Erythroblast (primary cell): ENCODE results near the gene TOR4A.

ENCODE experiments used
- GATA1 ChIP-seq: IDR thresholded peaks from 2 replicates; pipeline ENCODE4 v1.6.1; 2011; ENCODE audit warnings: low read depth, mild to moderate bottlenecking, control low read depth, low read length, moderate library complexity
- POLR2A ChIP-seq: IDR thresholded peaks from 2 replicates; pipeline ENCODE4 v1.6.1; 2011; ENCODE audit warnings: mild to moderate bottlenecking, low read length

DNA sequence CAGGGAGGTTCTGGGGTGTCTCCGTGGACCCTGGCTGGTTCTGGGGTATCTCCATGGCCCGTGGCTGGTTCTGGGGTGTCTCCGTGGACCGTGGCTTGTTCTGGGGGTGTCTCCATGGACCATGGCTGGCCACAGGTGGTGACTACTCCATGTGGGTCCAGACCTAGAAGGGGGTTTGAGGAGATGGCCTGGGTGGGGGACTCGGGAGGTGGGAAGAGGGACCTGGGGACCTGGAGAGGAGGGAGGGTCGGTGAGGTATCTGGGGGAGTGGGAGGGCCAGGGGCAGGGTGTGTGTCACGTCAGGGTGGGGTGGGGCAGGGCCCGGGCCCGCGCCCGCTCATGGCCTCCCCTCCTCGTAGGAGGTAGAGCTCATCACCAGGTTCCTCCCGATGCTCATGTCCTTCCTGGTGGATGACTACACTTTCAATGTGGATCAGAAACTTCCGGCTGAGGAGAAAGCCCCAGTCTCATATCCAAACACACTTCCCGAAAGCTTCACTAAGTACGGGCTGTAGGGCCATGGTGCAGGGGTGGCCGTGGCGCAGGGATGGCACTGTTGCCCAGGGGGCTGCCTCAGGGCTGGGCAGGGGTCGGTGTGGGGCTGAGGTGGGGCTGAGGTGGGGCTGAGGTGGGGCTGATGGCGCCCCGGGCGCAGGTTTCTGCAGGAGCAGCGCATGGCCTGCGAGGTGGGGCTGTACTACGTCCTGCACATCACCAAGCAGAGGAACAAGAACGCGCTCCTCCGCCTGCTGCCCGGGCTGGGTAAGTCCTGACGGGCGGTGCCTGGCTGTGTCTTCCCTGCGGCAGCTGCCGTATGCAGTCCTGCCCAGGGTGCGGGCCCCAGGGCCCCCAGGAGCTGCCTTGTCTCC lies 10.7 kb upstream of the TOR4A start:
- TF ChIP-seq POLR2A (no peak), GATA1 (no peak)
